GM12872 (cell line): Measurements from ENCODE around the gene TRMT1.

ENCODE experiments used
- TF ChIP-seq, protein P1 (sequence below): IDR thresholded peaks from 3 replicates; pipeline ENCODE4 v1.5.1; 2011; ENCODE audit warnings: low read depth, mild to moderate bottlenecking, low read length, moderate library complexity; ENCODE audit not compliant: insufficient read depth

TRMT1 gene

GRCh38 chr19:13099073-13099999, 17.2 kb downstream of the TRMT1 start:
- TF ChIP-seq, protein P1, sequence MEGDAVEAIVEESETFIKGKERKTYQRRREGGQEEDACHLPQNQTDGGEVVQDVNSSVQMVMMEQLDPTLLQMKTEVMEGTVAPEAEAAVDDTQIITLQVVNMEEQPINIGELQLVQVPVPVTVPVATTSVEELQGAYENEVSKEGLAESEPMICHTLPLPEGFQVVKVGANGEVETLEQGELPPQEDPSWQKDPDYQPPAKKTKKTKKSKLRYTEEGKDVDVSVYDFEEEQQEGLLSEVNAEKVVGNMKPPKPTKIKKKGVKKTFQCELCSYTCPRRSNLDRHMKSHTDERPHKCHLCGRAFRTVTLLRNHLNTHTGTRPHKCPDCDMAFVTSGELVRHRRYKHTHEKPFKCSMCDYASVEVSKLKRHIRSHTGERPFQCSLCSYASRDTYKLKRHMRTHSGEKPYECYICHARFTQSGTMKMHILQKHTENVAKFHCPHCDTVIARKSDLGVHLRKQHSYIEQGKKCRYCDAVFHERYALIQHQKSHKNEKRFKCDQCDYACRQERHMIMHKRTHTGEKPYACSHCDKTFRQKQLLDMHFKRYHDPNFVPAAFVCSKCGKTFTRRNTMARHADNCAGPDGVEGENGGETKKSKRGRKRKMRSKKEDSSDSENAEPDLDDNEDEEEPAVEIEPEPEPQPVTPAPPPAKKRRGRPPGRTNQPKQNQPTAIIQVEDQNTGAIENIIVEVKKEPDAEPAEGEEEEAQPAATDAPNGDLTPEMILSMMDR, result no peak

GRCh38 chr19:13098277-13099072, 18.1 kb downstream of the TRMT1 start:
- TF ChIP-seq, protein P1, result no peak

DNA sequence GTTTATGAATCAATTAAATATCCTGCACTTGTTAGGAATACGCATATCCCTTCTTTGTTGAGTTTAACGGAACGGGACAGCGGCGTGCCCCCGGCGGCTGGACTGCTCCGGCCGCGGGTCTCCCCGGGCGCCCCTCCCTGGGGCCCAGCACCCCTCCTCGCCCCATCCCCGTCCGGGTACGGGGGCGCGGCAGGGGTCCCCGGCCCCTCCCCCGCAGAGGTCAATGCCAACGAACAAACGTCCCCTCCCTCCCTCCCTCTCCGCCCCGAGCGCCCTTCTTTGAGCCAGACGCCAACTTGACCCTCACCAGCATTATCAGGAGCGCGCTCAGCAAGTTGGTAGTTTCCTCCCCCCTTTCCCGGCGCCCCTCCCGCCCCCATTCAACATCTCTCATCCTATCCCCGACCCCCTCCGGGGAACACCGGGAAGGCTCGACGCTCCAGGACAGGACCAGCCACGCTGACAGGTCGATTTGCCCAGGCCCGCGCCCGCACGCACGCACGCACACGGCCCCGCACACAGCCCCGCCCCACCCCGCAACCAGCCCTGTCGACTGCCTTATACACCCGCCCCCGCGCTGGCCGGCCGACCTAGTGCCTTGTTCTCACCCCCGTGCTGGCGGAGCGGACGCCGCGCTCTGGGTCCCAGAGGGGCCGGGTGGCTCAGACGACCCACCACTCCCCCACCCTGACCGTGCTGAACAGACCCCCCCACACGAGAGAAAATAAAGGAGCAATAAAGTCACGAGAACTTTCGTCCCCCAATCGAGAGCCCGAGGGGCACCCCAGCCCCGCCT, 18.9 kb downstream of the TRMT1 start:
- TF ChIP-seq, protein P1, result no peak

- TF ChIP-seq, protein P1, result no peak
Measured at GRCh38 chr19:13097033-13097462, 19.5 kb downstream of the TRMT1 start.

DNA sequence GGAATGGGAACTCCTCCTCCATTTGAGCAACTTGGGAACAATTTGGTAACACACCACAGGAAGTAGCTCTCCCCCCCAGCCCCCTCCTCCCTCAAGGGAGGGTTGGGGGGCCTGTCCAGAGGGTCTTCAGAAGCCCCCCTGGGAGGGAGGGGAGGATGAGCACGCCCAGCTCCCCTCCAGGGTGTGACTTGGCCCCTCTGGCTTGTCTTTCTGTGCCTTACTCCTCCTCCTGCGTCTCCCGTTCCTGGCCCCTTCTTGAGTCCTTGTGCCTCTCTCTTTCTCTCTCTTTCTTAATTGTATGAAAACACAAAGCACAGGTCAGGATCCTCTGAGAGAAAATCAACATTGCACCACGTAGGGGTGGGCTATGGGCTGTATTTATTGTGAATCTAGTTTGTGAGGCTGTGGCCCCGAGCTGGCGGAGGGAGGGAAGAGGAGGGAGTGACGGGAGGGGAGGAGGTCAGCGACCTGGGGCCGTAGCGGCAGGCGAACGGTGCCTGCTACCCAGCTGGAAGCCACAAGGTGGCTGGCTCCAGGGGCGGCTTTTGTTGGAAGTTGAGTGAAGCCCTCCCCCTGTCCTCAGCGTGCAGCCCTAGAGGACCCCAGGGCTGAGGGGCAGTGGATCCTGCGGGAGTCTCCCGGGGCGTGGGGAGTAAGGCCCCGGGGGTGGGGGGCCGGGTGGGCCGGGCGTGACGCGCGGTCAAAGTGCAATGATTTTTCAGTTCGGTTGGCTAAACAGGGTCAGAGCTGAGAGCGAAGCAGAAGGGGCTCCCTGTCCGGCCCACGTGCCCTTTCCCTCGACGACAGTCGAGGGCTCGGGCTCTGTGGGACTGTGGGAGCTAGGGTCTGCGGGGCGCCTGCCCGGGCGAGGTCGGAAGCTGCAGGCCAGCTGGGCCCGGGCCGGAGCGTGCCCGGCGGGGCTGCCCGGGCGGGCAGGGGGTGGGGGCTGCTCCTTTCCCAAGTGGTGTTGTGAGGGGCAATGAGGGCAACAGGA, 20.3 kb downstream of the TRMT1 start:
- TF ChIP-seq, protein P1, result peak; percentile 42; the same call in 1 of the 3 replicates

GRCh38 chr19:13095393-13095784, 21.2 kb downstream of the TRMT1 start:
- TF ChIP-seq, protein P1, result no peak
